Skeletal muscle tissue (tissue), 4 donors: Measurements from ENCODE around the gene PAK6. TPM values are rescaled to one million over a fixed set of nuclear protein-coding genes. Genes with fewer than 3 reads are reported as not detected.

Experiments used
- H3K27ac ChIP-seq: one replicate; pipeline ENCODE4 v1.7.0; 2013; ENCODE audit warnings: mild to moderate bottlenecking, low read depth, low read length, inconsistent platforms
- H3K27me3 ChIP-seq, 3 donors: one replicate each; pipeline ENCODE4 v1.7.0; 2013; ENCODE audit warnings: low read length in 3 of 3; ENCODE audit not compliant: control insufficient read depth in 3 of 3, insufficient read depth in 3 of 3
- H3K36me3 ChIP-seq, 3 donors: one replicate each; pipeline ENCODE4 v1.7.0; 2013; ENCODE audit warnings: low read length in 3 of 3; ENCODE audit not compliant: control insufficient read depth in 3 of 3, insufficient read depth in 3 of 3
- H3K4me1 ChIP-seq, 3 donors: one replicate each; pipeline ENCODE4 v1.7.0; 2013; ENCODE audit warnings: low read length in 3 of 3, mild to moderate bottlenecking in 3 of 3; ENCODE audit not compliant: control insufficient read depth in 3 of 3, insufficient read depth in 3 of 3
- H3K4me3 ChIP-seq, 3 donors: one replicate each; pipeline ENCODE4 v1.7.0; 2013; ENCODE audit warnings: low read length in 3 of 3
- H3K9ac ChIP-seq, 3 donors: one replicate each; pipeline ENCODE4 v1.7.0; 2013; ENCODE audit warnings: low read length in 3 of 3, mild to moderate bottlenecking in 3 of 3, moderate library complexity in 2 of 3, low read depth in 1 of 3
- H3K9me3 ChIP-seq, 3 donors: one replicate each; pipeline ENCODE4 v1.7.0; 2013; ENCODE audit warnings: low read length in 3 of 3; ENCODE audit not compliant: control insufficient read depth in 3 of 3
- total RNA-seq: library from RNA; depleted of rRNA; stranded (reverse); fragments of >200 nt; gene quantifications from one replicate; pipeline ENCODE4 v1.2.3, GENCODE V29; 2014
- donor health status: Osteomylitis.

Gene PAK6
- total RNA-seq, 1 donor from 2014 or later = 1.0 TPM

DNA sequence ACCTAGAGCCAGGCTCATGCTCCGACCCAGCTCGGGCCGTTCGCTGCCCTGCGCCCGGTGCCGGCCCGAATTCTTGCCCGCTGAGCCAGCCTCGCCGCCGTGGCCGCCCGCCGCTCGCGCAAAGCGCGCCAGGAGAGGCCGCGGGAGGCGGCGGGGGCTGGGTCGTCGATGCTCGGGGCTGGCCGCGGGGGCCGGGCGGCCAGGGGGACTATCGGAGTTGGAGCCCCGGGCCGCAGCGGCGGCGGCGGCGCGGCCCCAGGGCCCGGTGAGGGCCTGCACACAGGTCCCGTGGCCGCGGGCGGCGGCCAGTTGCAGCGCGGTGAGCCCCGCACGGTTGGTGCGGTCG, 42.9 kb downstream of the PAK6 start:
- Histone ChIP-seq H3K4me3 (peak overlapping the region in 2 of 3 donors; percentile 59 to 73), H3K9me3 (no peaks in the 10 kb centered on the region), H3K36me3 (no peaks in the 10 kb centered on the region), H3K9ac (peak overlapping the region in 1 of 3 donors; percentile 54), H3K4me1 (peaks cover 4 to 26% (median 16%) of the 10 kb centered on the region in 3 donors), H3K27ac (no peak overlapping the region), H3K27me3 (peaks cover 61 to 68% (median 62%) of the 10 kb centered on the region in 3 donors)

DNA sequence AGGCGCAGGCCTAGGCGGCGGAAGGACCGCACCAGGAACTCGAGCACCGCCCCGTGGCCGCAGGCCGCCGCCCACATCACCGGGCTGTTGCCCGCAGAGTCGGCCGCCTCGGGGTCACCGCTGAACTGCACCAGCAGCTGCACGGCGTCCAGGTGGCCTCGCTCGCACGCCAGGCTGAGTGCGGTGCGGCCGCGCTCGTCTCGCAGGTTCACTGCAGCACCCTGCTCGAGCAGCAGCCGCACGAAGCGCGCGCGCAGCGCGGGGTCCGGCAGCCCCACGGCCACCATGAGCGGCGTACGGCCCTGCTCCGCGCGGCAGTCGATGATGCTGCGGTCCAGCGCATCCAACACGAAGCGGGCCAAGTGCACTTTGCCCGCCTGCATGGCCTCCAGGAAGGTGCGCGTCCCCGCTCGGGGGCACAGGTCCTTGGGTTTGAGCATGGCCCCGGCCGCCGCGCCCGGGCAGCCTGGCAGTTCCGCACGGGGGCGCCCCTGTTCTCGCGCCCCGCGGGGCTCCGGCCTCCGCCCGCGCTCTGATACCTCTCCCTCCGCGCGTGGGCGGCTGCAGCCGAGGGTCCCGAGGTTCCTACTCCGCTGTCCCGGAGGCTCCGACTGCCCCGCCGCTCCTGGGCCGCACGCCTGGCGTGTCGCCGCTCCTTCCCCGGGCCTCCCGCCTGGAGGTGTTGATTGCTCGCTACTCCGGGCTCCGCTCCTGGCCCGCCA, 43.4 kb downstream of the PAK6 start:
- peak overlapping the region; percentile 48 to 73 (median 59) for H3K4me3 ChIP-seq
- peak overlapping the region in 1 of 3 donors; percentile 54 for H3K9ac ChIP-seq
- no peaks in the 10 kb centered on the region for H3K9me3 ChIP-seq
- no peak overlapping the region for H3K27ac ChIP-seq
- H3K4me1 ChIP-seq = peaks cover 7 to 31% (median 18%) of the 10 kb centered on the region in 3 donors
- H3K27me3 ChIP-seq = peaks cover 60 to 68% (median 62%) of the 10 kb centered on the region in 3 donors
- no peaks in the 10 kb centered on the region for H3K36me3 ChIP-seq

DNA sequence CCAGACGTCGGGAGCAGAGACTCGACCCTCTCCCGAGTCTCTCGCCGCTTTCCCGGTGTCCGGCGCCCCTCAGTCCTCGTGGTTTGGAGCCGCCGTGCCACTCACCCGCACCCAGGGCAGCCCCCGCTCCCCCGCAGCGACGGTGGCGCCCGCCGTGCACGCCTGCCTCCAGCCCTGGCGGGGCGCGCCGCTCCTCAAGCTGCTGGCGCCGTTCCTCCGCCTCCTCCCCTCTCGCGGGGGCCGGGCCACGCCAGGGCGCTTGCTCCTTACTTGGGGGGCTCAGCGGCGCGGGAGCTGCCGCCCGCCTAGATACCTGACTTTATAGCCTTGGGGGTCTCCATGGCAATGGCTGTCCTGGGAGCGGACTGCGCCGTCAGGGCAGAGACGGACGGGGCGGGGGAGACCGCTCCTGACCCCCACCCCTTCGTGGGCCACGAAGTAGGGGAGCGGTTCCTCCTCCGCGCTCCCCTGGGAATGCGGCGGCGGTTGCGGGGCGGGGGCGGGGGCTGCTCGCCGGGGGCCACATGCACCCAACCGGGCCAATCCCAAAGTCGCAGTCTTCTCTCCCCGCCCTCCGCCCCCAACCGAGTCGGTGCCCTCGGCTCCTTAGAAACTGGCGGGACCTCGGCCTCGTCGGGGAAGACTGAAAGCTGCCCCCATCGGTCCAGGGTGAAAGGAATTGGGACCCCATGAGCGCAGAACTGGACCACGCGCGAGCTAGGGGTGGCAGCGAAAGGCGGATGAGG, 44.2 kb downstream of the PAK6 start, which contains the start of gene ANKRD63:
ANKRD63 (minus strand) TSS at position 196 of the 746 bp plus-strand sequence. CDS start 478 bp downstream, outside the sequence.
- Histone ChIP-seq H3K4me1 (peaks cover 12 to 32% (median 20%) of the 10 kb centered on the region in 3 donors), H3K9ac (peak within 1 kb of the TSS in 1 of 3 donors; percentile 54), H3K27ac (no peak within 1 kb of the TSS), H3K9me3 (no peaks in the 10 kb centered on the region), H3K4me3 (peak within 1 kb of the TSS; percentile 48 to 73 (median 59)), H3K36me3 (no peaks in the 10 kb centered on the region), H3K27me3 (peaks cover 53 to 61% (median 55%) of the 10 kb centered on the region in 3 donors)

DNA sequence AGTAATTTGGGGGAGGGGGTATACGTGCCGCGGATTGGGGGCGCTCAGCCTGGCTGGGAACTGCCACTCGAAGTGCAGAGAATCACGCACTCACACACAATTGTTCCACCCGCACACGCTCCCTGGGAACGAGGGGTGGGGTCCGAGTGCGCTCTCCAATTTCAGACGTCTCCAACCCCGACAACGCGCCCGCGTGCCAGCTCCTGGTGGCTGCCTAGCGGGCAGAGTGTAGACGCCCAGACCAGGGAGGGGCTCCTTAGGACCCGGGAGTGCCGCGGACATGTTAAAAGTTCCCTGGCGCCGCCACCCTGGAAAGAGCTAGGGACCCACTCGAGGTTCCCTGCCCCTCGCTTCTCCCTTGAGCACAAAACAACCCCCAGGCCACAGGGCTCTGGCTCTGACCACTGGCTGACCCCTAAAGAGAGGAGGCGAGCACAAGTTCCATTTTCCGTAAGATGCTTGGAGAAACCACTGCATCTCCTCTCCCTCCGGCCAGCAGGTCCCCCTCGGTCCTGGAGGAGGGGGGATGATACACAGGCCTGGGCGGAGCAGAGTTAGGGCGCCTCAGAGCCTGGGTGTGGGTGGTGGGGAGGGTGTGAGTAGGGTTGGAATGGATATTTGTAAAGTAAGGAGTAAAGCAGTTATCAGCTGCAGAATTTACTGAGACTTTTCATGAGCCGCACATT, 44.9 kb downstream of the PAK6 start:
- Histone ChIP-seq H3K27me3 (peaks cover 46 to 57% (median 48%) of the 10 kb centered on the region in 3 donors), H3K4me1 (peaks cover 12 to 33% (median 20%) of the 10 kb centered on the region in 3 donors), H3K27ac (no peak overlapping the region), H3K9me3 (no peaks in the 10 kb centered on the region), H3K9ac (no peak overlapping the region), H3K36me3 (no peaks in the 10 kb centered on the region), H3K4me3 (no peak overlapping the region)

DNA sequence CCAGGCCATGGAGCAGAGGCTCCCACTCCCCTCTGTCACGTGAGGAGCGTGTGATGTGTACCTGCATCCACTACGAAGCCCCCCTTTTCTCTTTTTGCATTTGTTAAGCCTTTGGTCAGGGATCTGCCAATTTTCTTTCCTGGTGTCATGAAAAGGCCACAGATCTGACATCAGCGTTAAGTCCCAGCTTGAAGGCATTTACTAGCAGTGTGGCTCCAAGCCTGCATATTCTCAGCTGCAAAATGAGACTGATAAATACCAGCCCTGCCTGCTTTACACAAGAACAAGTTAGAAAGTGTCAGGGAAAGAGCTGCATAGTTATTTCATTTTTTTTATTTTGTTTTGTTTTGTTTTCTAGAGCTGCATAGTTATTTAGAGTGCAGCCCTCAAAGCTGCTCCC, 46.3 kb downstream of the PAK6 start:
- no peaks in the 10 kb centered on the region for H3K9me3 ChIP-seq
- H3K9ac ChIP-seq = no peak overlapping the region
- H3K27ac ChIP-seq = no peak overlapping the region
- H3K4me1 ChIP-seq = peaks cover 12 to 30% (median 22%) of the 10 kb centered on the region in 3 donors
- H3K27me3 ChIP-seq = peaks cover 36 to 53% (median 37%) of the 10 kb centered on the region in 3 donors
- no peak overlapping the region for H3K4me3 ChIP-seq
- no peaks in the 10 kb centered on the region for H3K36me3 ChIP-seq

DNA sequence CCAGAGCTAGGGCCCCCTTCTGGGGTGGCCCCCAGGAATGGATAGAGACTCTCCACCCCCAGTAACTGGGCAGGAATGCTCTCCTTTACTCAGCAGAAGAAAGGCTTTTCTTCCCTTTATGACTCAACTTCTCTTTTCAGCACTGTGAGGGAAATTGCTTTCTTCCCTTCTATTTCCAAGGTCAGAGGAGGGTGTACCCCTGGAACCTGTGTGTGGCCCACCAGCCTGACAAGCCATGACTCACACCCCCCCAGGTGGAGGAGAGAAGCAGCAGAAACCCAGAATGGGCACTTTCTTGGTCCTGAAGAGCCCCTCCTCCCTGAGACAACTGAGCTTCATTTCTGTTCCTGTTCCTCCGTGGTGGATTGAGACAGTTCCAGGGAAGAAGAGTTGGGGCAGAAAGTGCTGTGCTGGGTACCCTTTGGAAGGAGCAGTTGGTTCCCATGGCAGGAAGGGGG, 46.7 kb downstream of the PAK6 start:
- Histone ChIP-seq H3K9me3 (no peaks in the 10 kb centered on the region), H3K27ac (no peak overlapping the region), H3K36me3 (no peaks in the 10 kb centered on the region), H3K27me3 (peaks cover 32 to 53% (median 35%) of the 10 kb centered on the region in 3 donors), H3K9ac (no peak overlapping the region), H3K4me1 (peaks cover 12 to 30% (median 22%) of the 10 kb centered on the region in 3 donors), H3K4me3 (no peak overlapping the region)

DNA sequence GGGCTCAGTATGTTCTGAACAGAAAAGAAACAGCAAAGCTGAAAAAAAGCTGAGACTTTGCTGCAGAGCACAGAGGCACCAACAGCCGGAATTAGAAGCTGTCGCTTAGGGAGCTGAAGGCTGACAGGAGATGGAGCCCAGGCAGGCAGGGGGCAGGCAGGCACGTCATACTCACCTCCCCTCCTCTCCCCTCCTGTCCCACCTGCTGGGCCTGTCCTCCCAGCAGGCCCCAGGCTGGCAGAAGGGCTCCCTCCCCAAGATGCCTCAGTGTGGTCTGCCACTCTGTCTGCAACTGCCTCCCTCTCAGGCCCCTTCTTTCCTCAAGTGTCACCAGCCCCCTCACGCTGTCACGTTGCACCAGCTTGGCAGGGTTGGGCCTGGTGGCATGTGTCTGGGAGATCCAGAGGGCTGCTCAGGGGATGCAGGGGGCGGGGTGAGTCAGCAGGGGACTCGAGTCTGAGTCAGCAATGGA, 47.2 kb downstream of the PAK6 start:
- Histone ChIP-seq H3K4me3 (no peak overlapping the region), H3K36me3 (no peaks in the 10 kb centered on the region), H3K9me3 (no peaks in the 10 kb centered on the region), H3K27me3 (peaks cover 27 to 48% (median 30%) of the 10 kb centered on the region in 3 donors), H3K9ac (no peak overlapping the region), H3K27ac (no peak overlapping the region), H3K4me1 (peaks cover 15 to 32% (median 25%) of the 10 kb centered on the region in 3 donors)

DNA sequence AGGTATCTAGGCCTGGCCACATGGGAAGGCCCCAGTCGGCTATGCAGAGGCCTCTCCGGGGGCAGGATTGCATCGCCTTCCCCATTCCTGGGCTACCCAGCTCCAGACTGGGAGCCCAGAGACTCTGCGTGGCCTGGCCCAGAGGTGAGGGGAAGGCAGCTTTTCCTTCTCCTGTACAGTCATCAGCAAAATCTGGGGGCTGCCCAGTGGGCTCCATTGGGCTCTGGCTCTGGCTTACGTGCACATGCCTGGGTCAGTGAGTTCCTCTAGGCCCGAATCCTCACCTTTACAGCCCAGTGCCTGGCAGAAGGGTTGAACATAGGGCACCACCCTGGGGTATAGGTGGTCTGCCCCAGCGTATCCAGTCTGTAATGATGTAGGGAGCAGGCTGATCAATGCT, 47.9 kb downstream of the PAK6 start:
- Histone ChIP-seq H3K4me1 (peaks cover 15 to 28% (median 26%) of the 10 kb centered on the region in 3 donors), H3K4me3 (no peak overlapping the region), H3K27ac (no peak overlapping the region), H3K27me3 (peaks cover 24 to 42% (median 27%) of the 10 kb centered on the region in 3 donors), H3K9me3 (no peaks in the 10 kb centered on the region), H3K36me3 (no peaks in the 10 kb centered on the region), H3K9ac (no peak overlapping the region)

DNA sequence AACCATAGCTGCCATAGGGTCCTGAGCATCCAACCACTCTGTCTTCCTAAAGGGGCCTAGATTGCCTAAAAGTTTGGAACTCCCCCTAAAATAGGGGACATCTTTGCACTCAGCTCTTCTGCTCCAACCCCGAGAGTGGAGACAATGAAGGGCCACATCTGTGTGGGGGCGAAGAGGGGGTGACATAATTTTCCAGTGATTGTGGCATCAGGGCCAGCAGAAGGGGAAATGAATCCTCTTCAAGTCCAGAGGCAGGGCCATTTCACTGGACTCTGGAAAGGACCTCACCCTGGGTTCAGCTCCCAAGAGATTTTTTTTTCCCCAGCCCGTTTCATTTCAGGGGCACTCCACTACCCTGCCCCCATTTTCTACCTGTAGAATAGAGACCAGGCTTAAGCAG, 48.6 kb downstream of the PAK6 start:
- Histone ChIP-seq H3K36me3 (no peaks in the 10 kb centered on the region), H3K4me1 (peaks cover 12 to 23% (median 20%) of the 10 kb centered on the region in 3 donors)

More for the DNA sequence above, 48.6 kb downstream of the PAK6 start:
- Histone ChIP-seq H3K27ac (no peak overlapping the region), H3K4me3 (no peak overlapping the region), H3K9me3 (no peaks in the 10 kb centered on the region), H3K27me3 (peaks cover 23 to 41% (median 27%) of the 10 kb centered on the region in 3 donors), H3K9ac (peak overlapping the region in 1 of 3 donors; percentile 16)
